Sigmoid colon (tissue), 4 donors: ENCODE measurements around the gene TXNRD2.

Source experiments
- CTCF ChIP-seq, 4 experiments: fragments of 450-650 bp in 3 of 4; fragments of 200-600 bp in 1 of 4; IDR thresholded peaks; one replicate each; pipeline ENCODE4 v1.5.1; 2016 to 2019; ENCODE audit warnings: antibody characterized with exemption in 4 of 4, mild to moderate bottlenecking in 3 of 4, moderate library complexity in 2 of 4
- EP300 ChIP-seq, 4 donors: sonication (generic); formaldehyde crosslinking; IDR thresholded peaks; one replicate each; pipeline ENCODE4 v1.6.1; 2017; ENCODE audit warnings: antibody characterized with exemption in 4 of 4
- POLR2A ChIP-seq, 2 donors: fragments of 450-650 bp; IDR thresholded peaks; one replicate each; pipeline ENCODE4 v1.6.1; 2016; ENCODE audit warnings: antibody characterized with exemption in 2 of 2, mild to moderate bottlenecking in 2 of 2, moderate library complexity in 2 of 2

- TF ChIP-seq CTCF (IDR thresholded peaks at IDR 0.05) (no peak), POLR2A (IDR thresholded peaks at IDR 0.05) (no peak), EP300 (IDR thresholded peaks at IDR 0.05) (no peak)
Measured at GRCh38 chr22:19986011-19986409, 44.4 kb upstream of the TXNRD2 start.
